Panc1 (cell line): ENCODE data around the gene FAM153A.
"Not testable (repeated sequence)": the region's sequence is repeated elsewhere in the genome, so short reads cannot be mapped to it uniquely, and the experiment has no call there.

Experiments used
- CTCF ChIP-seq: fragments of 450-650 bp; IDR thresholded peaks from 2 replicates; pipeline ENCODE4 v1.5.1; 2017; ENCODE audit warnings: mild to moderate bottlenecking
- TCF7L2 ChIP-seq: IDR thresholded peaks from 2 replicates; pipeline ENCODE4 v1.6.1; 2011; ENCODE audit warnings: mild to moderate bottlenecking, low read depth, low read length, inconsistent platforms

GRCh38 chr5:177801427-177801826 lies 18.7 kb upstream of the FAM153A start:
- not testable (repeated sequence) for TF ChIP-seq TCF7L2, CTCF
